ENCODE measurements around the gene RBX1.

DNA sequence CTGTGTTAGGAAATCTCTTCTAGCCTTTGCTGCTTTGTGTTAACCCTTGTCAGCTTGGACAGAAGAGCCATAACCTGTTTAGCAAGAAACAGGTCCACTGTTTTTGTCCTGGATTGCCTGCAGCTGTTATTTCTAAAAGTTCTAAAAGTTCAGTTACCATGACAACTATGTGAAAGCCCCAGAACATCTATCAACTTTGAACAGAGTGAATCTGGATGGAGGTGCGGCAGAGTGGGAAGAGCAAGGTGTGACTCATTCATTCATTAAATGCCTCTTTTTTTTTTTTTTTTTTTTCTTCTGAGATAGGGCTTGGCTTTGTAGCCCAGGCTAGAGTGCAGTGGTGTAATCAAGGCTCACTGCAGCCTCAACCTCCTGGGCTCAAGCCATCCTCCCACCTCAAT is 50.5 kb downstream of the RBX1 start:
- TF ChIP-seq, protein P1, sequence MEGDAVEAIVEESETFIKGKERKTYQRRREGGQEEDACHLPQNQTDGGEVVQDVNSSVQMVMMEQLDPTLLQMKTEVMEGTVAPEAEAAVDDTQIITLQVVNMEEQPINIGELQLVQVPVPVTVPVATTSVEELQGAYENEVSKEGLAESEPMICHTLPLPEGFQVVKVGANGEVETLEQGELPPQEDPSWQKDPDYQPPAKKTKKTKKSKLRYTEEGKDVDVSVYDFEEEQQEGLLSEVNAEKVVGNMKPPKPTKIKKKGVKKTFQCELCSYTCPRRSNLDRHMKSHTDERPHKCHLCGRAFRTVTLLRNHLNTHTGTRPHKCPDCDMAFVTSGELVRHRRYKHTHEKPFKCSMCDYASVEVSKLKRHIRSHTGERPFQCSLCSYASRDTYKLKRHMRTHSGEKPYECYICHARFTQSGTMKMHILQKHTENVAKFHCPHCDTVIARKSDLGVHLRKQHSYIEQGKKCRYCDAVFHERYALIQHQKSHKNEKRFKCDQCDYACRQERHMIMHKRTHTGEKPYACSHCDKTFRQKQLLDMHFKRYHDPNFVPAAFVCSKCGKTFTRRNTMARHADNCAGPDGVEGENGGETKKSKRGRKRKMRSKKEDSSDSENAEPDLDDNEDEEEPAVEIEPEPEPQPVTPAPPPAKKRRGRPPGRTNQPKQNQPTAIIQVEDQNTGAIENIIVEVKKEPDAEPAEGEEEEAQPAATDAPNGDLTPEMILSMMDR (IDR thresholded peaks at IDR 0.05; ENCODE audit: borderline replicate concordance, extremely low read depth, low read length, poor library complexity, severe bottlenecking) = no peak
- no peak for TF ChIP-seq EZH2 (IDR thresholded peaks at IDR 0.05; ENCODE audit: borderline replicate concordance, low read depth, low read length, severe bottlenecking)

Data from DND-41 (cell line).